CD4-positive, alpha-beta T cell (primary cell): ENCODE measurements around the gene HLCS. TPM values are rescaled to one million over a fixed set of nuclear protein-coding genes. Genes with fewer than 3 reads are reported as not detected.

ENCODE experiments used
- ATAC-seq: fragments of 200-7000 bp; cut with Tn5 transposase; one replicate; pipeline ENCODE4 v1.10.0; 2022; ENCODE audit warnings: mild to moderate bottlenecking; ENCODE audit not compliant: poor library complexity
- CTCF ChIA-PET: fragments of 350-600 bp; sonication (Branson Sonifier 250); formaldehyde crosslinking; loops from one replicate; lab custom pipeline; 2021; ENCODE audit warnings: antibody characterized with exemption, inconsistent platforms; lab: Charles Lee
- POLR2A ChIA-PET: fragments of 350-600 bp; sonication (Branson Sonifier 250); formaldehyde crosslinking; loops from one replicate; lab custom pipeline; 2021; ENCODE audit warnings: antibody characterized with exemption, inconsistent platforms; lab: Charles Lee
- DNase-seq, 14 experiments: peaks; one replicate each; pipeline ENCODE4 v3.0.0-alpha.2; 2013 to 2020; ENCODE audit warnings: mixed read lengths in 2 of 14
- H3K27ac ChIP-seq, 2 donors: one replicate each; pipeline versions ENCODE4 v1.5.1 to v1.7.0; 2013; ENCODE audit warnings: low read length in 2 of 2, low read depth in 1 of 2, mild to moderate bottlenecking in 1 of 2
- H3K27me3 ChIP-seq, 2 experiments: 1 replicate in 1 of 2; 2 replicates in 1 of 2; pipeline versions ENCODE4 v1.6.1 to v1.7.0; 2013; ENCODE audit warnings: low read length in 2 of 2, control low read depth in 1 of 2, mild to moderate bottlenecking in 1 of 2, moderate library complexity in 1 of 2; ENCODE audit not compliant: insufficient read depth in 2 of 2, control insufficient read depth in 1 of 2
- H3K36me3 ChIP-seq: one replicate; pipeline ENCODE4 v1.6.1; 2013; ENCODE audit warnings: low read length, control low read depth; ENCODE audit not compliant: insufficient read depth
- H3K4me1 ChIP-seq: one replicate; pipeline ENCODE4 v1.6.1; 2013; ENCODE audit warnings: low read length, control low read depth; ENCODE audit not compliant: insufficient read depth
- H3K4me3 ChIP-seq: one replicate; pipeline ENCODE4 v1.5.1; 2013; ENCODE audit warnings: mild to moderate bottlenecking, low read length, moderate library complexity
- H3K9me3 ChIP-seq, 2 experiments: 1 replicate in 1 of 2; 2 replicates in 1 of 2; pipeline versions ENCODE4 v1.6.1 to v1.7.0; 2013; ENCODE audit warnings: low read length in 2 of 2, mild to moderate bottlenecking in 2 of 2, control low read depth in 1 of 2, moderate library complexity in 1 of 2; ENCODE audit not compliant: control insufficient read depth in 1 of 2, insufficient read depth in 1 of 2
- H3K27ac Mint-ChIP-seq: one replicate; pipeline ENCODE4 v1.8.0; 2020; ENCODE audit warnings: mixed read lengths
- H3K27me3 Mint-ChIP-seq: one replicate; pipeline ENCODE4 v1.8.0; 2021; ENCODE audit warnings: mixed read lengths
- H3K36me3 Mint-ChIP-seq: one replicate; pipeline ENCODE4 v1.8.0; 2021; ENCODE audit warnings: low read depth, mixed read lengths
- H3K4me1 Mint-ChIP-seq: one replicate; pipeline ENCODE4 v1.8.0; 2021; ENCODE audit warnings: low read depth, mixed read lengths
- H3K4me3 Mint-ChIP-seq: one replicate; pipeline ENCODE4 v1.8.0; 2020; ENCODE audit warnings: mild to moderate bottlenecking, mixed read lengths
- H3K9me3 Mint-ChIP-seq: one replicate; pipeline ENCODE4 v1.8.0; 2020; ENCODE audit warnings: mixed read lengths
- CTCF ChIP-seq: fragments of 200-600 bp; IDR thresholded peaks from one replicate; pipeline ENCODE4 v1.8.0; 2022; ENCODE audit warnings: antibody characterized with exemption, mild to moderate bottlenecking
- intact Hi-C, 2 experiments: fragments of 100-400 bp; cut with DNase I in 1 of 2; cut with micrococcal nuclease in 1 of 2; formaldehyde crosslinking; loops; one replicate each; pipeline versions ENCODE4 v1.15.1 to v1.9.0; 2023 to 2025; cut with DNase I, micrococcal nuclease
- total RNA-seq, 174 experiments: library from RNA in 2 of 174; stranded (reverse) in 2 of 174; gene quantifications; one replicate each; pipeline ENCODE4 v1.2.3 and lab custom pipeline; 2021 to 2026

The HLCS gene
- total RNA-seq, 2 experiments from 2014 or later = 8.1 to 10.0 TPM

GRCh38 chr21:36968976-36969375 lies 2.5 kb upstream of the HLCS start:
- ChIA-PET CTCF (interaction anchor here (1.7 kb wide), 2 partner anchors 20 to 41 kb away, joined by 4 to 5 read pairs; no protein-coding TSS in a partner anchor), POLR2A (interaction anchor here (1.2 kb wide), 1 partner anchor 20 kb away, joined by 3 read pairs; no protein-coding TSS in a partner anchor)

GRCh38 chr21:36968414-36968813 lies 1.9 kb upstream of the HLCS start:
- H3K9me3 Mint-ChIP-seq = no peaks in the 10 kb centered on the region
- Histone ChIP-seq H3K36me3 (no peaks in the 10 kb centered on the region), H3K27me3 (no peaks in the 10 kb centered on the region), H3K4me1 (peaks cover 16% of the 10 kb centered on the region), H3K27ac (no peak overlapping the region), H3K4me3 (no peak overlapping the region), H3K9me3 (no peaks in the 10 kb centered on the region)
- DNase-seq (no peak), ATAC-seq (no peak)
- TF ChIP-seq CTCF = no peak
- CTCF ChIA-PET = interaction anchor here (1.7 kb wide), 2 partner anchors 21 to 41 kb away, joined by 4 to 5 read pairs; no protein-coding TSS in a partner anchor
- H3K27ac Mint-ChIP-seq = no peak overlapping the region
- H3K4me3 Mint-ChIP-seq = peak overlapping the region; percentile 85
- intact Hi-C loops = loop anchor here (5.0 to 10.0 kb wide), 6 partner anchors 39 to 894 kb away; partner anchors contain the start of genes CBR1 (in 1 of the 2), DYRK1A (in 1 of the 2), PIGP (in 1 of the 2) and RIPPLY3 (in 1 of the 2)
- H3K27me3 Mint-ChIP-seq = no peaks in the 10 kb centered on the region
- POLR2A ChIA-PET = interaction anchor here (1.2 kb wide), 1 partner anchor 21 kb away, joined by 3 read pairs; no protein-coding TSS in a partner anchor
- H3K36me3 Mint-ChIP-seq = no peaks in the 10 kb centered on the region
- peaks cover 20% of the 10 kb centered on the region for H3K4me1 Mint-ChIP-seq

More at GRCh38 chr21:36968976-36969375, 2.5 kb upstream of the HLCS start:
- Mint-ChIP-seq H3K27me3 (no peaks in the 10 kb centered on the region), H3K4me3 (peak overlapping the region; percentile 27), H3K9me3 (no peaks in the 10 kb centered on the region), H3K36me3 (no peaks in the 10 kb centered on the region), H3K4me1 (peaks cover 20% of the 10 kb centered on the region), H3K27ac (no peak overlapping the region)
- no peak for ATAC-seq
- Histone ChIP-seq H3K9me3 (no peaks in the 10 kb centered on the region), H3K27ac (no peak overlapping the region), H3K4me3 (no peak overlapping the region), H3K4me1 (peaks cover 16% of the 10 kb centered on the region), H3K36me3 (no peaks in the 10 kb centered on the region), H3K27me3 (no peaks in the 10 kb centered on the region)
- no peak for TF ChIP-seq CTCF
- intact Hi-C loops = loop anchor here (5.0 to 10.0 kb wide), 6 partner anchors 38 to 894 kb away; partner anchors contain the start of genes CBR1 (in 1 of the 2), DYRK1A (in 1 of the 2), PIGP (in 1 of the 2) and RIPPLY3 (in 1 of the 2)
- DNase-seq = no peak

- Mint-ChIP-seq H3K4me3 (peak overlapping the region; percentile 85), H3K9me3 (no peaks in the 10 kb centered on the region), H3K4me1 (peaks cover 20% of the 10 kb centered on the region), H3K36me3 (peaks cover 3% of the 10 kb centered on the region), H3K27ac (peak overlapping the region; percentile 84), H3K27me3 (no peaks in the 10 kb centered on the region)
- Histone ChIP-seq H3K9me3 (no peaks in the 10 kb centered on the region), H3K4me1 (peaks cover 16% of the 10 kb centered on the region), H3K4me3 (peak overlapping the region; percentile 59), H3K27me3 (no peaks in the 10 kb centered on the region), H3K27ac (peak overlapping the region; percentile 48 to 63), H3K36me3 (no peaks in the 10 kb centered on the region)
- intact Hi-C loops = loop anchor here (2.0 to 10.0 kb wide), 8 partner anchors 24 to 892 kb away; partner anchors contain the start of genes PIGP (in 2 of the 2), TTC3 (in 2 of the 2), CBR1 (in 1 of the 2) and DYRK1A (in 1 of the 2)
- no peak for TF ChIP-seq CTCF
- CTCF ChIA-PET = interaction anchor here (0.7 to 2.1 kb wide), 9 partner anchors 9 to 597 kb away, joined by 3 to 14 read pairs (median 4); no protein-coding TSS in a partner anchor
- DNase-seq (peak in 1 of 14 experiments; percentile 13), ATAC-seq (no peak)
- POLR2A ChIA-PET = interaction anchor here (0.8 to 2.2 kb wide), 5 partner anchors 14 to 130 kb away, joined by 3 to 20 read pairs (median 3); partner anchors contain the start of gene RIPPLY3
These were observed 626 bp upstream of the HLCS start for GRCh38 chr21:36966821-36967768.
